ENCODE results near the gene ANKRD6.

GRCh38 chr6:89630488-89630887 lies 197.5 kb downstream of the ANKRD6 start:
- TF ChIP-seq CTCF (IDR thresholded peaks at IDR 0.05; ENCODE audit: insufficient read depth, low read length, poor library complexity, severe bottlenecking) (no peak), EZH2phosphoT487 (conservative IDR thresholded peaks at IDR 0.05; ENCODE audit: low read length) (no peak)
